Panc1 (cell line): ENCODE results near the gene PRKACA. TPM values are rescaled to one million over a fixed set of nuclear protein-coding genes. Genes with fewer than 3 reads are reported as not detected.

Experiments used
- ATAC-seq: fragments of 200-7000 bp; cut with Tn5 transposase; 2 replicates; pipeline ENCODE4 v1.9.1; 2020; ENCODE audit warnings: mild to moderate bottlenecking, moderate library complexity
- BruUV-seq: library from RNA; stranded (reverse); fragments of 400-500 nt; replicated peaks from 2 replicates; lab custom pipeline; 2021; lab: Mats Ljungman, UMichigan
- CTCF ChIA-PET: fragments of 300-600 bp; sonication (Branson Sonifier 250); formaldehyde crosslinking; loops from one replicate; lab custom pipeline; 2022; ENCODE audit warnings: antibody characterized with exemption; lab: Charles Lee
- POLR2A ChIA-PET: fragments of 300-600 bp; sonication (Branson Sonifier 250); formaldehyde crosslinking; loops from one replicate; lab custom pipeline; 2022; ENCODE audit warnings: antibody characterized with exemption; lab: Charles Lee
- DNase-seq: peaks from one replicate; pipeline ENCODE4 v3.0.0-alpha.2; 2010; ENCODE audit warnings: low read depth, low spot score
- H3K27ac ChIP-seq: 2 replicates; pipeline ENCODE4 v1.5.1; 2011; ENCODE audit warnings: mild to moderate bottlenecking, low read length, inconsistent platforms
- H3K27me3 ChIP-seq: fragments of 200-500 bp; sonication (Bioruptor generic); 2 replicates; pipeline ENCODE4 v1.6.0; 2014; ENCODE audit warnings: low read length, inconsistent platforms; ENCODE audit not compliant: control insufficient read depth, insufficient read depth
- H3K36me3 ChIP-seq: fragments of 200-500 bp; sonication (Bioruptor generic); 2 replicates; pipeline ENCODE4 v1.5.1; 2014; ENCODE audit warnings: inconsistent platforms, mild to moderate bottlenecking, low read length, moderate library complexity; ENCODE audit not compliant: control insufficient read depth, insufficient read depth
- H3K4me1 ChIP-seq: 2 replicates; pipeline ENCODE4 v1.5.1; 2011; ENCODE audit warnings: inconsistent platforms, mild to moderate bottlenecking, low read length, moderate library complexity; ENCODE audit not compliant: control insufficient read depth, insufficient read depth
- H3K4me3 ChIP-seq, 2 experiments: 2 replicates each; pipeline ENCODE4 v1.5.1; 2011 to 2012; ENCODE audit warnings: low read depth in 2 of 2, low read length in 2 of 2, mild to moderate bottlenecking in 2 of 2, inconsistent platforms in 1 of 2, moderate library complexity in 1 of 2
- H3K9me3 ChIP-seq: fragments of 200-500 bp; sonication (Bioruptor generic); 2 replicates; pipeline ENCODE4 v1.5.1; 2014; ENCODE audit warnings: low read depth, mild to moderate bottlenecking, inconsistent platforms, low read length, moderate library complexity; ENCODE audit not compliant: control insufficient read depth, insufficient read depth
- CTCF ChIP-seq: fragments of 450-650 bp; IDR thresholded peaks from 2 replicates; pipeline ENCODE4 v1.5.1; 2017; ENCODE audit warnings: mild to moderate bottlenecking
- POLR2AphosphoS5 ChIP-seq: IDR thresholded peaks from 2 replicates; pipeline ENCODE4 v1.6.1; 2012; ENCODE audit warnings: mild to moderate bottlenecking, low read depth, low read length, moderate library complexity
- REST ChIP-seq, 2 experiments: IDR thresholded peaks; 2 replicates each; pipeline ENCODE4 v1.6.1; 2011 to 2012; ENCODE audit warnings: low read depth in 2 of 2, control low read depth in 1 of 2, low read length in 1 of 2, mild to moderate bottlenecking in 1 of 2, moderate library complexity in 1 of 2; ENCODE audit not compliant: insufficient read depth in 1 of 2
- SIN3A ChIP-seq: IDR thresholded peaks from 2 replicates; pipeline ENCODE4 v1.6.1; 2012; ENCODE audit warnings: low read depth, mild to moderate bottlenecking, low read length, moderate library complexity, borderline replicate concordance; ENCODE audit not compliant: insufficient read depth
- TCF7L2 ChIP-seq: IDR thresholded peaks from 2 replicates; pipeline ENCODE4 v1.6.1; 2011; ENCODE audit warnings: mild to moderate bottlenecking, low read depth, low read length, inconsistent platforms
- in situ Hi-C: cut with HindIII; loops from 2 replicates; pipeline ENCODE4 v1.10.0; 2016; ENCODE audit warnings: low sequenced_read_pairs, low pct_unique_long_range_greater_than_20kb
- intact Hi-C: fragments of 100-400 bp; cut with micrococcal nuclease; formaldehyde crosslinking; loops from one replicate; pipeline ENCODE4 v1.10.0; 2022; ENCODE audit not compliant: unreplicated experiment
- total RNA-seq: library from RNA; stranded (reverse); gene quantifications from one replicate; pipeline ENCODE4 v1.2.1, GENCODE V29; 2021; ENCODE audit not compliant: unreplicated experiment

PRKACA gene
- total RNA-seq, 1 experiment from 2014 or later: 70.8 TPM

- Histone ChIP-seq H3K36me3 (no peaks in the 10 kb centered on the region), H3K9me3 (no peaks in the 10 kb centered on the region), H3K4me1 (no peaks in the 10 kb centered on the region), H3K27ac (no peak overlapping the region), H3K27me3 (no peaks in the 10 kb centered on the region), H3K4me3 (no peak overlapping the region)
- no TSS peak for BruUV-seq
- intact Hi-C loops (no loop called here), in situ Hi-C loops (no loop called here)
- CTCF ChIA-PET: no interaction called here
- no peak for TF ChIP-seq SIN3A
- TF ChIP-seq TCF7L2: no peak
- no peak for TF ChIP-seq POLR2AphosphoS5
- no peak for TF ChIP-seq CTCF
- TF ChIP-seq REST (IDR thresholded peaks at IDR 0.05; ENCODE audit: insufficient read depth in 1 of 2, low read depth in 2 of 2, low read length in 1 of 2): no peak
- POLR2A ChIA-PET: interaction anchor here (0.8 kb wide), 1 partner anchor 12 kb away, joined by 3 read pairs; no protein-coding TSS in a partner anchor
- no peak for ATAC-seq
- DNase-seq: no peak
Measured at GRCh38 chr19:14103310-14103709, 14.3 kb downstream of the PRKACA start.

GRCh38 chr19:14102756-14103155 is 14.8 kb downstream of the PRKACA start:
- Histone ChIP-seq H3K9me3 (no peaks in the 10 kb centered on the region), H3K36me3 (no peaks in the 10 kb centered on the region), H3K4me1 (no peaks in the 10 kb centered on the region), H3K27me3 (no peaks in the 10 kb centered on the region), H3K4me3 (no peak overlapping the region), H3K27ac (no peak overlapping the region)
- no peak for ATAC-seq
- in situ Hi-C loops (no loop called here), intact Hi-C loops (no loop called here)
- BruUV-seq: no TSS peak
- DNase-seq: no peak
- ChIA-PET POLR2A (interaction anchor here (0.8 kb wide), 1 partner anchor 13 kb away, joined by 3 read pairs; no protein-coding TSS in a partner anchor), CTCF (no interaction called here)
- no peak for TF ChIP-seq POLR2AphosphoS5
- no peak for TF ChIP-seq TCF7L2
- no peak for TF ChIP-seq REST (IDR thresholded peaks at IDR 0.05; ENCODE audit: insufficient read depth in 1 of 2, low read depth in 2 of 2, low read length in 1 of 2)
- no peak for TF ChIP-seq CTCF
- no peak for TF ChIP-seq SIN3A
